Aorta (tissue), 5 donors: ENCODE results near the gene PAK1. TPM values are rescaled to one million over a fixed set of nuclear protein-coding genes. Genes with fewer than 3 reads are reported as not detected.

ENCODE experiments used
- ATAC-seq: fragments of 200-7000 bp; cut with Tn5 transposase; one replicate; pipeline ENCODE4 v1.9.1; 2022; ENCODE audit warnings: moderate library complexity; ENCODE audit not compliant: low FRiP score
- DNase-seq, 2 donors: peaks; one replicate each; pipeline ENCODE4 v3.0.0-alpha.2; 2020
- H3K27ac ChIP-seq, 2 donors: one replicate each; pipeline ENCODE4 v1.5.1; 2013; ENCODE audit warnings: low read length in 2 of 2, mild to moderate bottlenecking in 2 of 2, moderate library complexity in 2 of 2, control low read depth in 1 of 2, inconsistent platforms in 1 of 2, low read depth in 1 of 2
- H3K27me3 ChIP-seq, 2 donors: one replicate each; pipeline ENCODE4 v1.6.1; 2013; ENCODE audit warnings: control low read depth in 1 of 2, low read length in 1 of 2, mild to moderate bottlenecking in 1 of 2, moderate library complexity in 1 of 2; ENCODE audit not compliant: insufficient read depth in 2 of 2, control insufficient read depth in 1 of 2
- H3K36me3 ChIP-seq, 2 donors: one replicate each; pipeline ENCODE4 v1.6.1; 2013; ENCODE audit warnings: control low read depth in 1 of 2, low read length in 1 of 2, mild to moderate bottlenecking in 1 of 2; ENCODE audit not compliant: insufficient read depth in 2 of 2, control insufficient read depth in 1 of 2
- H3K4me1 ChIP-seq, 2 donors: one replicate each; pipeline ENCODE4 v1.6.1; 2013; ENCODE audit warnings: low read length in 2 of 2, control low read depth in 1 of 2, mild to moderate bottlenecking in 1 of 2, moderate library complexity in 1 of 2; ENCODE audit not compliant: insufficient read depth in 2 of 2, control insufficient read depth in 1 of 2
- H3K4me3 ChIP-seq, 2 donors: one replicate each; pipeline ENCODE4 v1.5.1; 2013; ENCODE audit warnings: low read length in 2 of 2, control low read depth in 1 of 2, mild to moderate bottlenecking in 1 of 2
- H3K9me3 ChIP-seq: one replicate; pipeline ENCODE4 v1.6.1; 2013; ENCODE audit warnings: mild to moderate bottlenecking, low read length; ENCODE audit not compliant: control insufficient read depth
- WGBS, 2 donors: extraction: QIAGEN DNeasy Blood & Tissue Kit; methylation state at CpG; one replicate each; pipeline ENCODE4 v1.1.7; 2013; 5-methylcytosine and 5-hydroxymethylcytosine counted together
- intact Hi-C, 2 donors: fragments of 100-400 bp; cut with DNase I; formaldehyde crosslinking; loops; one replicate each; pipeline versions ENCODE4 v1.14.2 to v1.15.0; 2022
- polyA plus RNA-seq, 2 donors: library from polyadenylated mRNA; stranded (reverse); fragments of 200-250 nt; gene quantifications; one replicate each; pipeline ENCODE4 v1.2.3, GENCODE V29; 2013
- total RNA-seq, 2 donors: library from RNA; stranded (reverse); fragmentation: NEBNext Ultra II Directional; extraction: Animal tissue kit (Norgen Biotek cat#: 25700); gene quantifications; one replicate each; pipeline ENCODE4 v1.2.1, GENCODE V29; 2021
- donor health status: healthy with polysubstance abuse.
- donor health status: Bipolar disorder and iron deficiency.
- donor health status: DM: no; HTN: no; CAD: no.
- donor health status: DM: no; HTN: no; CAD: no.
- donor health status: DM: yes; HTN: yes; CAD: no.

PAK1 gene
- total and polyA plus RNA-seq, 4 donors = 9.4 to 42.6 (median 19.4) TPM

DNA sequence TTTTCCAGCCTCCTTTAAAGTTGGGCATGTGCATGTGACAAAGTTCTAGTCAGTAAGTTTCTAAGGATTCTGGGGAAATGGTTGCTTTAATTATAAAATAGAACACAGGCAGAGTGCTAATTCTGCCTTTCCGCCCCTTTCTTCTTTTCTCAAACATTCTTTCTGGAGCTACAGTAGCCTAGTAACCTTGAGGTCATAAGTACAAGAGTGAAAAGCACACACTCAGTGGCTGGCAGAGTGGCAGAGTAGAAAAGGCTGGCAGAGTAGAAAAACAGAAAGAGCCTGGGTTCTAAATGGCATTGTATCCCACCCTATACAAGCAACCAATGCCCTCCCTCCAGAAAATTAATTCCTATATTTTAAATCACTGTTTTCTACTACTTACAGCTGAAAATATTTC, 51.2 kb downstream of the PAK1 start:
- H3K36me3 ChIP-seq = no peaks in the 10 kb centered on the region
- 84 to 96% methylated on average over 1 of the region's 1 CpG for WGBS, 2 donors
- H3K27me3 ChIP-seq = no peaks in the 10 kb centered on the region
- H3K4me3 ChIP-seq = no peak overlapping the region
- intact Hi-C loops = no loop called here
- ATAC-seq = no peak
- no peak overlapping the region for H3K27ac ChIP-seq
- no peak for DNase-seq
- H3K4me1 ChIP-seq = no peaks in the 10 kb centered on the region
- H3K9me3 ChIP-seq = no peaks in the 10 kb centered on the region

GRCh38 chr11:77421041-77421723, 52.7 kb downstream of the PAK1 start:
- DNase-seq = no peak
- Histone ChIP-seq H3K36me3 (no peaks in the 10 kb centered on the region), H3K27me3 (no peaks in the 10 kb centered on the region), H3K9me3 (no peaks in the 10 kb centered on the region), H3K4me1 (no peaks in the 10 kb centered on the region), H3K4me3 (no peak overlapping the region), H3K27ac (no peak overlapping the region)
- WGBS, 2 donors = 91 to 96% methylated on average over 2 of the region's 2 CpGs
- intact Hi-C loops = no loop called here
- no peak for ATAC-seq

GRCh38 chr11:77418971-77419597, 54.8 kb downstream of the PAK1 start:
- no peaks in the 10 kb centered on the region for H3K27me3 ChIP-seq
- intact Hi-C loops = no loop called here
- H3K36me3 ChIP-seq = no peaks in the 10 kb centered on the region
- no peaks in the 10 kb centered on the region for H3K4me1 ChIP-seq
- no peak for DNase-seq
- no peaks in the 10 kb centered on the region for H3K9me3 ChIP-seq
- ATAC-seq = no peak
- no peak overlapping the region for H3K4me3 ChIP-seq
- H3K27ac ChIP-seq = no peak overlapping the region
- 89 to 90% methylated on average over 3 of the region's 3 CpGs for WGBS, 2 donors

- no peaks in the 10 kb centered on the region for H3K9me3 ChIP-seq
- H3K4me1 ChIP-seq = no peaks in the 10 kb centered on the region
- no peak overlapping the region for H3K4me3 ChIP-seq
- ATAC-seq (no peak), DNase-seq (no peak)
- H3K27ac ChIP-seq = no peak overlapping the region
- WGBS, 2 donors = 89 to 91% methylated on average over 3 of the region's 3 CpGs
- H3K27me3 ChIP-seq = no peaks in the 10 kb centered on the region
- intact Hi-C loops = no loop called here
- H3K36me3 ChIP-seq = no peaks in the 10 kb centered on the region
Measured at GRCh38 chr11:77418155-77418970, 55.5 kb downstream of the PAK1 start.

DNA sequence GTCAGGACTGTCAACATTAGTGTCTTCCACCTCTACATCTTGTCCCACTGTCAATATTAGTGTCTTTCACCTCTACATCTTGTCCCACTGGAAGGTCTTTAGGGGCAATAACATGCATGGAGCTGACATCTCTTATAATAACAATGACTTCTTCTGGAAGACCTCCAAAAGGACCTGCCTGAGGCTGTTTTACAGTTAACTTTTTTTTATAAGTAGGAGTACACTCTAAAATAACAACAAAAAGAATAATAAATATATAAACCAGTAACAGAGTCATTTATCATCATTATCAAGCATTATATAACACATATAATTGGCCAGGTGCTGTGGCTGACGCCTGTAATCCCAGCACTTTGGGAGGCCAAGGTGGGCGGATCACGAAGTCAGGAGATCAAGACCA, 57.5 kb downstream of the PAK1 start:
- 93% methylated on average over 3 of the region's 3 CpGs for WGBS, 2 donors

GRCh38 chr11:77413850-77414460, 59.9 kb downstream of the PAK1 start:
- WGBS, 2 donors = 65% methylated on average over 3 of the region's 3 CpGs
- ATAC-seq = no peak
- Histone ChIP-seq H3K4me1 (no peaks in the 10 kb centered on the region), H3K36me3 (no peaks in the 10 kb centered on the region), H3K4me3 (no peak overlapping the region), H3K27me3 (no peaks in the 10 kb centered on the region), H3K27ac (no peak overlapping the region), H3K9me3 (no peaks in the 10 kb centered on the region)
- no peak for DNase-seq
- intact Hi-C loops = loop anchor here in 1 of 2 donors (5.0 kb wide), 1 partner anchor 58 kb away; the partner anchor contains the start of gene PAK1

More for the DNA sequence above, 57.5 kb downstream of the PAK1 start:
- Histone ChIP-seq H3K9me3 (no peaks in the 10 kb centered on the region), H3K4me3 (no peak overlapping the region), H3K36me3 (no peaks in the 10 kb centered on the region), H3K27me3 (no peaks in the 10 kb centered on the region), H3K4me1 (no peaks in the 10 kb centered on the region), H3K27ac (no peak overlapping the region)
- intact Hi-C loops = no loop called here
- DNase-seq = no peak
- no peak for ATAC-seq

GRCh38 chr11:77412814-77413213, 61.1 kb downstream of the PAK1 start:
- Histone ChIP-seq H3K4me1 (peaks cover 0 to 3% of the 10 kb centered on the region in 2 donors), H3K27ac (no peak overlapping the region), H3K9me3 (no peaks in the 10 kb centered on the region), H3K4me3 (no peak overlapping the region), H3K27me3 (no peaks in the 10 kb centered on the region), H3K36me3 (no peaks in the 10 kb centered on the region)
- intact Hi-C loops = loop anchor here in 1 of 2 donors (5.0 kb wide), 1 partner anchor 59 kb away; the partner anchor contains the start of gene PAK1
- no peak for DNase-seq
- no peak for ATAC-seq
- 84 to 86% methylated on average over 5 of the region's 5 CpGs for WGBS, 2 donors

DNA sequence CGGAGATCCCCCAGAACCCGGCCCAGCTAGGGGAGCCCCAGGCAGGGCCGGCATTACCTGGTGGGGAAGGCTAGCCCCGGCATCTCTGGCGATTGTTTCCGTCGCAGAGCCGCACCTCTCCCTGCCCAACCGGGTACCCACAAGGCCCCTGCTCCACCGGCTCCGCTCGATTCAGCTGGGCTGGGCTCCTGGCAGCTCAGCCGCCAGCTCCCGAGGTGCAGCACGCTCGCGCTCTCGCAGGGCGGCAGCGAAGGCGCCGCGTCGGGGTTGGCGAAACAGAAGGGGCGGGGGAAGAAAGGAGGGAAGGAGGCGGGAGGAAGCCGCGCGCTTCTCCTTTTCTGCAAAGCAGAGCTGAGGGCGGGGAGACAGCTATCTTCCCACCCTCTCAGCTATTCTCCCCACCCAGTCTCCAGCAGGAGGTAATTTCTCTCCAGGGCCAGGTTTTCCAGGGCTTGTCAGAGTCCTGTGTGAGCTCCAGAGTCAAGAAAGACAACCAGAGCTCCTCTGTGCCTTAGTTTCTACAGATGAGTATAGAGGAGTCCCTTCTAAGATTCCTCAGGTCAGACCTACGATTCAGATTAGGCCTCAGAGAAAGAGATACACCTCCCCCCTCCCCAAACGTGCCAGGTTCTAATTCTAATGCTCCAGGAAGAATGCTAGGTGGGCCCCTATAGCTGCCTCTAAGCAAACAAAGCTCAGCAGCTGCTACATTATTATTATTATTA, 62.0 kb downstream of the PAK1 start:
- 0% methylated on average over 32 to 33 of the region's 33 CpGs for WGBS, 2 donors
- intact Hi-C loops = loop anchor here in 1 of 2 donors (5.0 kb wide), 1 partner anchor 60 kb away; the partner anchor contains the start of gene PAK1
- DNase-seq (peak; percentile 93 to 96), ATAC-seq (peak; percentile 96)
- Histone ChIP-seq H3K27ac (peak overlapping the region in 1 of 2 donors; percentile 67), H3K4me3 (peak overlapping the region; percentile 56 to 83), H3K4me1 (peaks cover 0 to 9% of the 10 kb centered on the region in 2 donors), H3K27me3 (no peaks in the 10 kb centered on the region), H3K9me3 (no peaks in the 10 kb centered on the region), H3K36me3 (no peaks in the 10 kb centered on the region)
